CD4-positive, alpha-beta memory T cell (primary cell): ENCODE data around the gene COL5A3. TPM values are rescaled to one million over a fixed set of nuclear protein-coding genes. Genes with fewer than 3 reads are reported as not detected.

Experiments
- CTCF ChIA-PET: fragments of 350-600 bp; sonication (Branson Sonifier 250); formaldehyde crosslinking; loops from one replicate; lab custom pipeline; 2021; ENCODE audit warnings: inconsistent platforms; ENCODE audit not compliant: partially characterized antibody; lab: Charles Lee
- POLR2A ChIA-PET: fragments of 350-600 bp; sonication (Branson Sonifier 250); formaldehyde crosslinking; loops from one replicate; lab custom pipeline; 2021; ENCODE audit not compliant: partially characterized antibody; lab: Charles Lee
- DNase-seq, 5 donors: peaks; one replicate each; pipeline versions ENCODE4 v3.0.0 to v3.0.0-alpha.2; 2020 to 2022; ENCODE audit warnings: mixed read lengths in 1 of 5
- H3K27ac ChIP-seq: one replicate; pipeline ENCODE4 v1.7.0; 2013; ENCODE audit warnings: low read depth, low read length
- H3K27me3 ChIP-seq: 2 replicates; pipeline ENCODE4 v1.7.0; 2013; ENCODE audit warnings: mild to moderate bottlenecking, low read length, moderate library complexity; ENCODE audit not compliant: insufficient read depth
- H3K36me3 ChIP-seq: 2 replicates; pipeline ENCODE4 v1.7.0; 2013; ENCODE audit warnings: mild to moderate bottlenecking, low read length, moderate library complexity; ENCODE audit not compliant: insufficient read depth
- H3K4me1 ChIP-seq: 2 replicates; pipeline ENCODE4 v1.7.0; 2013; ENCODE audit warnings: mild to moderate bottlenecking, low read length, moderate library complexity; ENCODE audit not compliant: insufficient read depth
- H3K4me3 ChIP-seq, 2 donors: one replicate each; pipeline ENCODE4 v1.7.0; 2013; ENCODE audit warnings: low read length in 2 of 2, mild to moderate bottlenecking in 1 of 2
- H3K9me3 ChIP-seq, 2 donors: one replicate each; pipeline ENCODE4 v1.7.0; 2013; ENCODE audit warnings: low read length in 2 of 2, control low read depth in 1 of 2; ENCODE audit not compliant: control insufficient read depth in 1 of 2
- H3K27ac Mint-ChIP-seq, 7 donors: one replicate each; pipeline ENCODE4 v1.8.0; 2020 to 2021; ENCODE audit warnings: mixed read lengths in 7 of 7, mild to moderate bottlenecking in 6 of 7, inconsistent platforms in 3 of 7, moderate library complexity in 3 of 7
- H3K27me3 Mint-ChIP-seq, 2 donors: one replicate each; pipeline ENCODE4 v1.8.0; 2020 to 2021; ENCODE audit warnings: mixed read lengths in 2 of 2
- H3K36me3 Mint-ChIP-seq, 2 donors: one replicate each; pipeline ENCODE4 v1.8.0; 2020 to 2021; ENCODE audit warnings: mixed read lengths in 2 of 2, inconsistent platforms in 1 of 2, mild to moderate bottlenecking in 1 of 2
- H3K4me1 Mint-ChIP-seq, 4 donors: one replicate each; pipeline ENCODE4 v1.8.0; 2020 to 2021; ENCODE audit warnings: mixed read lengths in 4 of 4, mild to moderate bottlenecking in 1 of 4
- H3K4me3 Mint-ChIP-seq, 8 donors: one replicate each; pipeline ENCODE4 v1.8.0; 2020 to 2021; ENCODE audit warnings: mixed read lengths in 8 of 8, mild to moderate bottlenecking in 7 of 8, moderate library complexity in 6 of 8, inconsistent platforms in 3 of 8
- H3K9me3 Mint-ChIP-seq, 8 donors: one replicate each; pipeline ENCODE4 v1.8.0; 2020 to 2021; ENCODE audit warnings: mixed read lengths in 8 of 8, mild to moderate bottlenecking in 5 of 8, inconsistent platforms in 3 of 8, moderate library complexity in 1 of 8
- intact Hi-C: fragments of 100-400 bp; cut with micrococcal nuclease; formaldehyde crosslinking; loops from one replicate; pipeline ENCODE4 v1.15.1; 2023
- polyA plus RNA-seq, 2 donors: library from polyadenylated mRNA; unstranded; fragments of 300-500 nt; fragmentation: Illumina TruSeq; gene quantifications; one replicate each; pipeline ENCODE4 v1.2.3, GENCODE V29; 2021
- total RNA-seq, 2 experiments: library from RNA; stranded (reverse); gene quantifications; one replicate each; pipeline ENCODE4 v1.2.3, GENCODE V29; 2021

COL5A3 gene
- total and polyA plus RNA-seq, 4 experiments from 2014 or later = 0.07 to 4.3 (median 2.0) TPM

- H3K4me1 Mint-ChIP-seq = peaks cover 12 to 22% (median 18%) of the 10 kb centered on the region in 4 donors
- peaks cover 0 to 4% of the 10 kb centered on the region in 2 donors for H3K36me3 Mint-ChIP-seq
- H3K4me3 Mint-ChIP-seq = peak overlapping the region in 2 of 8 donors; percentile 39 to 46
- peaks cover 34 to 37% of the 10 kb centered on the region in 2 donors for H3K27me3 Mint-ChIP-seq
- no peak for DNase-seq
- H3K27me3 ChIP-seq = peaks cover 20% of the 10 kb centered on the region
- H3K36me3 ChIP-seq = no peaks in the 10 kb centered on the region
- H3K27ac Mint-ChIP-seq = no peak overlapping the region
- peaks cover 0 to 6% of the 10 kb centered on the region in 2 donors for H3K9me3 ChIP-seq
- H3K4me3 ChIP-seq = no peak overlapping the region
- intact Hi-C loops = no loop called here
- peaks cover 0 to 26% (median 16%) of the 10 kb centered on the region in 8 donors for H3K9me3 Mint-ChIP-seq
- peaks cover 23% of the 10 kb centered on the region for H3K4me1 ChIP-seq
- H3K27ac ChIP-seq = no peak overlapping the region
- POLR2A ChIA-PET = no interaction called here
- CTCF ChIA-PET = interaction anchor here (1.6 kb wide), 1 partner anchor 88 kb away, joined by 4 read pairs; no protein-coding TSS in a partner anchor
Measured at GRCh38 chr19:9939301-9939913, 70.9 kb downstream of the COL5A3 start.

- Mint-ChIP-seq H3K4me1 (peaks cover 12 to 28% (median 21%) of the 10 kb centered on the region in 4 donors), H3K4me3 (peak overlapping the region; percentile 49 to 93 (median 68)), H3K27ac (peak overlapping the region in 3 of 7 donors; percentile 1 to 35 (median 19)), H3K36me3 (no peaks in the 10 kb centered on the region), H3K27me3 (peaks cover 41 to 51% of the 10 kb centered on the region in 2 donors), H3K9me3 (peaks cover 0 to 13% (median 8%) of the 10 kb centered on the region in 8 donors)
- peaks cover 30% of the 10 kb centered on the region for H3K4me1 ChIP-seq
- H3K27ac ChIP-seq = no peak overlapping the region
- ChIA-PET CTCF (no interaction called here), POLR2A (no interaction called here)
- H3K36me3 ChIP-seq = no peaks in the 10 kb centered on the region
- peaks cover 24% of the 10 kb centered on the region for H3K27me3 ChIP-seq
- H3K4me3 ChIP-seq = peak overlapping the region in 1 of 2 donors; percentile 24
- intact Hi-C loops = no loop called here
- H3K9me3 ChIP-seq = peaks cover 0 to 4% of the 10 kb centered on the region in 2 donors
- DNase-seq = no peak
Measured at GRCh38 chr19:9937001-9937411, 73.3 kb downstream of the COL5A3 start.

- ChIA-PET CTCF (no interaction called here), POLR2A (no interaction called here)
- peaks cover 30% of the 10 kb centered on the region for H3K4me1 ChIP-seq
- Mint-ChIP-seq H3K27me3 (peaks cover 38 to 52% of the 10 kb centered on the region in 2 donors), H3K36me3 (no peaks in the 10 kb centered on the region), H3K4me1 (peaks cover 12 to 28% (median 21%) of the 10 kb centered on the region in 4 donors), H3K9me3 (peaks cover 0 to 7% (median 3%) of the 10 kb centered on the region in 8 donors), H3K27ac (peak within 1 kb of the TSS in 4 of 7 donors; percentile 19 to 83 (median 27)), H3K4me3 (peak within 1 kb of the TSS; percentile 72 to 93 (median 83))
- peak within 1 kb of the TSS in 1 of 2 donors; percentile 24 for H3K4me3 ChIP-seq
- no peaks in the 10 kb centered on the region for H3K9me3 ChIP-seq
- intact Hi-C loops = no loop called here
- H3K27ac ChIP-seq = no peak within 1 kb of the TSS
- no peak for DNase-seq
- no peaks in the 10 kb centered on the region for H3K36me3 ChIP-seq
- H3K27me3 ChIP-seq = peaks cover 24% of the 10 kb centered on the region
Measured at GRCh38 chr19:9936326-9937000, 73.8 kb downstream of the COL5A3 start, which contains the start of gene OLFM2. Gene OLFM2 (minus strand): TSS chr19:9936515. CDS start chr19:9936366, 149 bp downstream.

- Histone ChIP-seq H3K4me3 (no peak overlapping the region), H3K27ac (no peak overlapping the region), H3K27me3 (peaks cover 24% of the 10 kb centered on the region), H3K36me3 (no peaks in the 10 kb centered on the region), H3K9me3 (no peaks in the 10 kb centered on the region), H3K4me1 (peaks cover 30% of the 10 kb centered on the region)
- Mint-ChIP-seq H3K27me3 (peaks cover 41 to 52% of the 10 kb centered on the region in 2 donors), H3K9me3 (peaks cover 0 to 2% (median 0%) of the 10 kb centered on the region in 8 donors), H3K27ac (peak overlapping the region in 3 of 7 donors; percentile 19 to 83 (median 19)), H3K4me1 (peaks cover 15 to 32% (median 25%) of the 10 kb centered on the region in 4 donors), H3K4me3 (peak overlapping the region; percentile 72 to 90 (median 83)), H3K36me3 (no peaks in the 10 kb centered on the region)
- ChIA-PET POLR2A (no interaction called here), CTCF (no interaction called here)
- no peak for DNase-seq
- intact Hi-C loops = loop anchor here (2.0 kb wide), 1 partner anchor 177 kb away; no protein-coding TSS in a partner anchor
Measured at GRCh38 chr19:9935506-9936325, 74.6 kb downstream of the COL5A3 start.

- Histone ChIP-seq H3K4me3 (no peak overlapping the region), H3K36me3 (no peaks in the 10 kb centered on the region), H3K9me3 (no peaks in the 10 kb centered on the region), H3K27me3 (peaks cover 24% of the 10 kb centered on the region), H3K27ac (no peak overlapping the region), H3K4me1 (peaks cover 30% of the 10 kb centered on the region)
- intact Hi-C loops = loop anchor here (2.0 kb wide), 1 partner anchor 178 kb away; no protein-coding TSS in a partner anchor
- Mint-ChIP-seq H3K4me1 (peaks cover 15 to 34% (median 26%) of the 10 kb centered on the region in 4 donors), H3K36me3 (no peaks in the 10 kb centered on the region), H3K9me3 (peaks cover 0 to 2% (median 0%) of the 10 kb centered on the region in 8 donors), H3K27me3 (peaks cover 39 to 51% of the 10 kb centered on the region in 2 donors), H3K4me3 (peak overlapping the region in 6 of 8 donors; percentile 13 to 63 (median 42)), H3K27ac (peak overlapping the region in 3 of 7 donors; percentile 19 to 52 (median 26))
- DNase-seq = peak; percentile 73 to 80 (median 79)
- ChIA-PET POLR2A (no interaction called here), CTCF (no interaction called here)
Measured at GRCh38 chr19:9934132-9934950, 76.0 kb downstream of the COL5A3 start.

- Histone ChIP-seq H3K9me3 (no peaks in the 10 kb centered on the region), H3K36me3 (no peaks in the 10 kb centered on the region), H3K27ac (no peak overlapping the region), H3K4me1 (peaks cover 30% of the 10 kb centered on the region), H3K4me3 (no peak overlapping the region), H3K27me3 (peaks cover 24% of the 10 kb centered on the region)
- Mint-ChIP-seq H3K9me3 (peaks cover 0 to 2% (median 0%) of the 10 kb centered on the region in 8 donors), H3K4me3 (no peak overlapping the region), H3K27me3 (peaks cover 39 to 49% of the 10 kb centered on the region in 2 donors), H3K4me1 (peaks cover 15 to 34% (median 26%) of the 10 kb centered on the region in 4 donors), H3K36me3 (no peaks in the 10 kb centered on the region), H3K27ac (no peak overlapping the region)
- no peak for DNase-seq
- intact Hi-C loops = no loop called here
- POLR2A ChIA-PET = interaction anchor here (0.7 kb wide), 1 partner anchor 94 kb away, joined by 3 read pairs; no protein-coding TSS in a partner anchor
- CTCF ChIA-PET = interaction anchor here (0.7 to 5.1 kb wide), 13 partner anchors 12 to 504 kb away, joined by 3 to 74 read pairs (median 4); no protein-coding TSS in a partner anchor
Measured at GRCh38 chr19:9932835-9933234, 77.5 kb downstream of the COL5A3 start.
